Right cardiac atrium (tissue), 5 donors: ENCODE data around the gene SAMD4A. TPM values are rescaled to one million over a fixed set of nuclear protein-coding genes. Genes with fewer than 3 reads are reported as not detected.

ENCODE experiments used
- ATAC-seq, 2 donors: fragments of 200-7000 bp; cut with Tn5 transposase; one replicate each; pipeline versions ENCODE4 v1.8.0 to v1.9.1; 2020; ENCODE audit warnings: moderate library complexity in 2 of 2, mild to moderate bottlenecking in 1 of 2
- DNase-seq, 3 donors: peaks; one replicate each; pipeline ENCODE4 v3.0.0-alpha.2; 2020
- H3K27ac ChIP-seq: one replicate; pipeline ENCODE4 v1.5.1; 2013; ENCODE audit warnings: mild to moderate bottlenecking, low read length, control low read depth, moderate library complexity
- H3K27me3 ChIP-seq: one replicate; pipeline ENCODE4 v1.6.1; 2013; ENCODE audit not compliant: control insufficient read depth, insufficient read depth
- H3K4me1 ChIP-seq: one replicate; pipeline ENCODE4 v1.6.1; 2013; ENCODE audit warnings: low read length; ENCODE audit not compliant: control insufficient read depth, insufficient read depth
- H3K4me3 ChIP-seq: one replicate; pipeline ENCODE4 v1.5.1; 2013; ENCODE audit warnings: low read length, control low read depth
- H3K9me3 ChIP-seq: one replicate; pipeline ENCODE4 v1.6.1; 2013; ENCODE audit warnings: low read length; ENCODE audit not compliant: control insufficient read depth
- WGBS: extraction: QIAGEN DNeasy Blood & Tissue Kit; methylation state at CpG from one replicate; pipeline ENCODE4 v1.1.7; 2013; 5-methylcytosine and 5-hydroxymethylcytosine counted together
- intact Hi-C, 4 donors: fragments of 100-400 bp; cut with DNase I; formaldehyde crosslinking; loops; one replicate each; pipeline versions ENCODE4 v1.11.0 to v1.14.0; 2022 to 2023
- polyA plus RNA-seq: library from polyadenylated mRNA; stranded (reverse); fragments of 200-250 nt; gene quantifications from one replicate; pipeline ENCODE4 v1.2.3, GENCODE V29; 2013
- total RNA-seq, 4 donors: library from RNA; stranded (reverse); fragmentation: NEBNext Ultra II Directional; extraction: Animal tissue kit (Norgen Biotek cat#: 25700); gene quantifications; one replicate each; pipeline ENCODE4 v1.2.1, GENCODE V29; 2021
- donor health status: healthy with polysubstance abuse.
- donor health status: DM: no; HTN: yes; CAD: no.
- donor health status: DM: no; HTN: no; CAD: no.
- donor health status: DM: no; HTN: yes; CAD: no; lungs with severe emphysema.
- donor health status: DM: yes; HTN: yes; CAD: no.

SAMD4A gene
- total and polyA plus RNA-seq, 5 donors: 57.2 to 166 (median 137) TPM

- intact Hi-C loops: no loop called here
- Histone ChIP-seq H3K27ac (peak overlapping the region; percentile 97), H3K27me3 (no peaks in the 10 kb centered on the region), H3K4me3 (peak overlapping the region; percentile 3), H3K4me1 (peaks cover 13% of the 10 kb centered on the region), H3K9me3 (no peaks in the 10 kb centered on the region)
- peak in 1 of 3 donors; percentile 71 for DNase-seq
- WGBS: 73% methylated on average over 8 of the region's 8 CpGs
- ATAC-seq: peak in 1 of 2 donors; percentile 38
Measured at GRCh38 chr14:54785136-54785777, 218.3 kb downstream of the SAMD4A start.

GRCh38 chr14:54785778-54786770, 219.1 kb downstream of the SAMD4A start:
- 79% methylated on average over 5 of the region's 5 CpGs for WGBS

GRCh38 chr14:54786838-54787237, 219.9 kb downstream of the SAMD4A start:
- intact Hi-C loops: no loop called here
- peaks cover 13% of the 10 kb centered on the region for H3K4me1 ChIP-seq
- H3K27me3 ChIP-seq: no peaks in the 10 kb centered on the region
- DNase-seq (peak in 1 of 3 donors; percentile 56), ATAC-seq (peak; percentile 9 to 19)
- no peak overlapping the region for H3K4me3 ChIP-seq
- no peaks in the 10 kb centered on the region for H3K9me3 ChIP-seq
- peak overlapping the region; percentile 75 for H3K27ac ChIP-seq
- 55% methylated on average over 3 of the region's 3 CpGs for WGBS

More at GRCh38 chr14:54785778-54786770, 219.1 kb downstream of the SAMD4A start:
- no peak overlapping the region for H3K4me3 ChIP-seq
- no peaks in the 10 kb centered on the region for H3K9me3 ChIP-seq
- intact Hi-C loops: no loop called here
- no peaks in the 10 kb centered on the region for H3K27me3 ChIP-seq
- ATAC-seq (no peak), DNase-seq (no peak)
- H3K27ac ChIP-seq: peak overlapping the region; percentile 97
- H3K4me1 ChIP-seq: peaks cover 13% of the 10 kb centered on the region

- peak overlapping the region; percentile 75 for H3K27ac ChIP-seq
- no peaks in the 10 kb centered on the region for H3K9me3 ChIP-seq
- peaks cover 13% of the 10 kb centered on the region for H3K4me1 ChIP-seq
- intact Hi-C loops: no loop called here
- ATAC-seq (peak in 1 of 2 donors; percentile 8), DNase-seq (peak in 2 of 3 donors; percentile 76 to 80)
- WGBS: 50% methylated on average over 1 of the region's 1 CpG
- no peak overlapping the region for H3K4me3 ChIP-seq
- no peaks in the 10 kb centered on the region for H3K27me3 ChIP-seq
Measured at GRCh38 chr14:54787261-54787660, 220.3 kb downstream of the SAMD4A start.

GRCh38 chr14:54788701-54789100, 221.8 kb downstream of the SAMD4A start:
- DNase-seq: peak in 1 of 3 donors; percentile 46
- WGBS: 89% methylated on average over 17 of the region's 17 CpGs

GRCh38 chr14:54789166-54789565, 222.2 kb downstream of the SAMD4A start:
- ATAC-seq: no peak
- no peaks in the 10 kb centered on the region for H3K27me3 ChIP-seq
- H3K4me1 ChIP-seq: peaks cover 7% of the 10 kb centered on the region
- intact Hi-C loops: no loop called here
- no peak overlapping the region for H3K27ac ChIP-seq
- no peak for DNase-seq
- no peak overlapping the region for H3K4me3 ChIP-seq
- H3K9me3 ChIP-seq: no peaks in the 10 kb centered on the region
- WGBS: 71% methylated on average over 5 of the region's 5 CpGs

More at GRCh38 chr14:54788701-54789100, 221.8 kb downstream of the SAMD4A start:
- Histone ChIP-seq H3K27ac (no peak overlapping the region), H3K4me1 (peaks cover 7% of the 10 kb centered on the region), H3K27me3 (no peaks in the 10 kb centered on the region), H3K9me3 (no peaks in the 10 kb centered on the region), H3K4me3 (no peak overlapping the region)
- intact Hi-C loops: no loop called here
- no peak for ATAC-seq

- 93% methylated on average over 12 of the region's 12 CpGs for WGBS
Measured at GRCh38 chr14:54789781-54790480, 223.0 kb downstream of the SAMD4A start.

GRCh38 chr14:54791001-54791400, 224.1 kb downstream of the SAMD4A start:
- WGBS: 86% methylated on average over 4 of the region's 4 CpGs
- intact Hi-C loops: no loop called here
- DNase-seq (no peak), ATAC-seq (no peak)
- Histone ChIP-seq H3K27me3 (no peaks in the 10 kb centered on the region), H3K4me3 (no peak overlapping the region), H3K9me3 (no peaks in the 10 kb centered on the region), H3K4me1 (peaks cover 2% of the 10 kb centered on the region), H3K27ac (no peak overlapping the region)

More at GRCh38 chr14:54789781-54790480, 223.0 kb downstream of the SAMD4A start:
- intact Hi-C loops: no loop called here
- H3K4me3 ChIP-seq: no peak overlapping the region
- ATAC-seq (no peak), DNase-seq (no peak)
- no peak overlapping the region for H3K27ac ChIP-seq
- H3K4me1 ChIP-seq: peaks cover 2% of the 10 kb centered on the region
- no peaks in the 10 kb centered on the region for H3K27me3 ChIP-seq
- no peaks in the 10 kb centered on the region for H3K9me3 ChIP-seq

- H3K27ac ChIP-seq: no peak overlapping the region
- H3K4me1 ChIP-seq: peaks cover 2% of the 10 kb centered on the region
- 74% methylated on average over 6 of the region's 6 CpGs for WGBS
- intact Hi-C loops: no loop called here
- DNase-seq (no peak), ATAC-seq (no peak)
- H3K27me3 ChIP-seq: no peaks in the 10 kb centered on the region
- H3K4me3 ChIP-seq: no peak overlapping the region
- no peaks in the 10 kb centered on the region for H3K9me3 ChIP-seq
Measured at GRCh38 chr14:54792288-54792687, 225.4 kb downstream of the SAMD4A start.

- H3K4me1 ChIP-seq: no peaks in the 10 kb centered on the region
- no peak overlapping the region for H3K4me3 ChIP-seq
- no peak overlapping the region for H3K27ac ChIP-seq
- no peak for ATAC-seq
- H3K9me3 ChIP-seq: no peaks in the 10 kb centered on the region
- H3K27me3 ChIP-seq: no peaks in the 10 kb centered on the region
- intact Hi-C loops: no loop called here
- 39% methylated on average over 1 of the region's 1 CpG for WGBS
- DNase-seq: no peak
Measured at GRCh38 chr14:54794159-54794558, 227.2 kb downstream of the SAMD4A start.
